ENCODE results near the gene GPR171.
A peak's percentile ranks its signal among the peaks of the same experiment; 100 is the strongest.

Gene GPR171

DNA sequence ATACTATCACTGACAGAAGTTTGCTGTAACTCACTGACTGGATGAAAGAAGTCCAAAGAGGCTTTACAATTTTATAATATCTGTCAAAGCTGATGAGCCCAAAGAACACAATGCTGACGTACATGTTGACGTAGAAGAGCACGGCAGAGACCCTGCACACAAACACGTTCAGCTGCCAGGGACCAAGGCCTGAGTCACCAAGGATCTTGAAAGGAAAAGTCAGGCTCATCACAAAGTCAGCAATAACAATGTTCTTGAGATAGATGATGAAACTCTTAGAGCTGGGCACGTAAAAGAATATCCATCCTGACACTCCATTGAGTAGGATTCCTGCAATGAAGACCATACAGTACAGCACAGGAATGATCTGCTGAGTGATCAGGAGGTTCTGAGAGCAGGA, 10.9 kb upstream of the GPR171 start:
- DNase-seq: peak; percentile 12

GRCh38 chr3:151213151-151213550, 10.1 kb upstream of the GPR171 start:
- DNase-seq: no peak

DNA sequence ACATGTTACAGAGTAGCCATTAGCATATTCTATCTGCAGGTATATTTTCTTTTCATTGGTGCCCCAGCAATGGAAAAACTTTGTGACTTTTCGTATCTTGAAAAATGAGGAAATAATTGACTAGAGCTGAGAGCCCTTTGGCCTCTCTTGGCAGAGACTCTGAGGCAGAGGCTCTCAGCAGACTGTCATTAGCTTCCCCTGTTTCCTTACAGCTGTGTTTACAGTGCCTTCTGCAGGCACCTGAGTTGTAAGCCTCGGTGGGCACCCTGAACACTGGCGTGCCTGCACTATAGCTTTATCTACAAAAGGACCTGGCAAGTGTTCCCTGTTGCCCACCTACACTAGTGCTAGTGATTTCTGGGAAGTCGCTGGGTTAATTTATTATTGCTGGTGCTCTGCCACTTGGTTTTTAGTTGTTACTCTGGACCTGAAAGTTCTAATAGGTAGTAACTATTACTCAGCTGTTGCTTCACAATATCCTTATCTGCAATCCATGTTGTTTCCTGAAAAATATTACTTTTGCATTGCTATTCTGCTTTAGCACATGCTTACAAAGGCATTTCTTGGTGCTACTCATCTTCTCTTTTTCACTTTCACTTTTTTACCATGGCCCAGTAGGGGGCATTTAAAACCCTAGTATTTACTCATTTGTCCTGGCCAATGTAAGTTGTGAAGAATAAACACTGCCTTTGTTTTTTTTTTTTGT, 7.8 kb upstream of the GPR171 start:
- no peak for DNase-seq

- DNase-seq: no peak
Observed at GRCh38 chr3:151209654-151210053, 6.6 kb upstream of the GPR171 start.

DNA sequence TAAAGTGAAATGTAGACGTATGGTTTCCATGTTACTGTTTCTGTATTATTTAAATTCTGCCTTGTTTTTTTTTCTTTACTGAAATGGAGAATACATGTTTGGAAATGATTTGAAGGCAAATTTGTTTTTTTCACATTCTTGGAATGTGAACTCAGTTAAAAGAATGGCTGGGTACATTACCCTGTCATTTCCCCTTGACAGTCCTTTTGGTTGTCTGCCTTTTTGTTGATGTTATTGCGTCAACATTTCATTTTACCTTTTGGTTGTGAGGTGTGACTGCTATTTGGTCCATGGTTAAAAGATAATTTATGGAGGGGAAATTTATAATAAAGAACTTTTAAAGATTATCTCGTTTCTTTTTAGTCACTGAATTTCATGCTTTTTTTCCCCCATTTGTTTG, 3.2 kb upstream of the GPR171 start:
- DNase-seq: no peak

- no peak for DNase-seq
Observed at GRCh38 chr3:151205482-151205881, 2.5 kb upstream of the GPR171 start.

GRCh38 chr3:151204530-151205402, 1.8 kb upstream of the GPR171 start:
- DNase-seq: no peak

DNA sequence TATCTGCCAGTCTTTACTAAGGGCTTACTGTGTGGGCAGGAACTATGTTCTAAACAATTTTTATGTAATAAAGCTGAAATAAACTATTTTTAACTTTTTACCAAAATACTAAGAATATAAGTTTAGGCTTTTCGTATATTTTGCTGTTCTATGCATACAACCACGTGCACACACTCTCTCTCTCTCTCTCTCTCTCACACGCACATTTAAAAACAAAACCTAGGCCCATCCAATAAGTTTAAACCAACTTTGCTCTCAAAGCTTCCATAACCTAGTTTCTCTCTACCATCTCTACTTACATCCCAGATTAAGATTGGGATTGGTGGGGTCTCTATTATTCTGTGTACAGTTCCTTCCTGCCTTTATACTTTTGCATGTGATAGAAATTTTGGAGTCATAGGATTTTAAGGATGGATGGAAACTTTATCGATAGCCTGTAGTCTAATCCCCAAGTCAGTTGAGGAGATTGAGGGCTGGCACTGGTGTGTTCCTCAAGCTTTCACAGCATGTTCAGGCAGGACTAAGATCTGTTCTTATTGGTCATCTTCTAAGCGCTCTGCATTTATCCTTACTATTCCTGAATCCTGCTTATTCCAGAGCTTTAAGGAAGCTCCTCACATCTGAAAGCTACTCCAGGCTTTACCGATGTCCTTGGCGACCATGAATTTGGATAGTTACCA, 1.8 kb downstream of the GPR171 start:
- DNase-seq: no peak

GRCh38 chr3:151200586-151200985, 2.4 kb downstream of the GPR171 start:
- no peak for DNase-seq

DNA sequence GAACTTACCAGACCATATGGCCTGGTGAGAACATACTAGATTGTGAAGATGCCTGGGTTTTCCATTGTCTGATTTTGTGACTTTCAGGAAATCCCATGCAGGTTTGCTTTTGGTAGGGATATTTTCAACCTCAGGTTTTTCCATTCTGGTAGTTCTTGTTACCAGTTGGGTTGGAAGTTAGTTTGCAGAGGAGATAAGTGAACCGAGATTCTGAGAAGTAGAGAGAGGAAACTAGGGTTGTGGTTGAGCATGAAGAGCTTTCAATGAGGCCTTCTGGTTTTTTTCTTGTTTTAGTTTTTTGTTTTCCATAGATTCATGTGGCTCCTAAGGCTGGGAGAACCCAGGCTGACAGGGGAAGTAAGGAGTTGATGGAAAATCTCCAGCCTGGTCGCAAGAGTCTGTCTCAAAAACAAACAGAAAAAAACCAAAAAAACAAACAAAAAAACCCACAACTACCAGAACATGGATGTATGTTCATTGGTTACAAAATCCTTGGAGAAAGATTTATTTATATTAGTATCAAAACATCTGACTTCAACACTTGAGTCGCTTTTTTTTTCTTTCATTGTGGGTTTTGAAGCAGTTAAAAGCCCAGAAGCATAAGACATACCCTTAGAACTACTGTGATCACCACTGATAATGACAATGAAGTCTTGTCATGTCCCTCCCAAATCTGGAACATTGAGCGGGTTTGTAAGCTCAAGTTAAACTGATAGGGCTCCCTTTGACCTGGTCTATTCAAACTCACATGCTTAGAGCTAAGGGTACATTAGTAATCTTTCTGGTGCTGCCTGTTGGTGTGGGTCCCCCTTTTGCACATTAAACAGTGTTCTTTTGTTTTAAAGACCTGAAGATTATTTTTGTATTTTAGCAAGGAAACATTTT, 3.2 kb downstream of the GPR171 start:
- DNase-seq: no peak

- no peak for DNase-seq
Observed at GRCh38 chr3:151198849-151199248, 4.2 kb downstream of the GPR171 start.

- peak; percentile 83 for DNase-seq
Observed at GRCh38 chr3:151197981-151198767, 4.8 kb downstream of the GPR171 start.

DNA sequence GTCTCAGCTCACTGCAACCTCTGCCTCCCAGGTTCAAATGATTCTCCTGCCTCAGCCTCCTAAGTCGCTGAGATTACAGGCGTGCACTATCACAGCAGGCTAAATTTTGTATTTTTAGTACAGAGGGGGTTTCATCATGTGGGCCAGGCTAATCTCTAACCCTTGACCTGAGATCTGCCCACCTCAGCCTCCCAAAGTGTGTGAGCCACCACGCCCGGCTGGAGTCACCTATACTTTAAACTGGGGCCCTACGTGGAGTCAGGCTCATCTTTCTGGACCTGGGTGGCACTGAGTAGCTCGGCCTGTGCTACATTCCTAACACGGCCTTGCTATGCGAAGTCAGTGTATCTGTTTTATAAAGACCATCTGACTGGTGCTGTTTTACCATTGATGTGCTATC, 5.8 kb downstream of the GPR171 start:
- DNase-seq: no peak

- DNase-seq: no peak
Observed at GRCh38 chr3:151196434-151196833, 6.6 kb downstream of the GPR171 start.

DNA sequence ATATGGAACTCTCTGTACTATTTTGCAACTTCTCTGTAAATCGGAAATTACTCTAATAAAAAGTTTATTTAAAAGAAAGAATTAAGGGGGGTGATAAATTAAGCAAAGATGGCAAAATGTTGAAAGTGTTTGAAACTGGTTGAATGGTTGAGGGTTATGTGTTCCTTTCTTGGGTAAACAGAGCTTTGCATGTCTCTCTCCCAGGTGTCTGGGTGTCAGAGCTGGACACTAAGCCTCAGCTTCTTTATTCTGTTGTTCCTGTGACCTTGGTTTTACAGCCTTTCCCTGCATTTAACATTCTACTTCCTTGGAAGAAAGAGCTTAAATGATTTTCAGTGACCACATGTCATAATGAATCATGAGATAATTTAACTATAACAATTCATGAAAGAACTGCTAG, 7.2 kb downstream of the GPR171 start:
- DNase-seq: no peak

DNA sequence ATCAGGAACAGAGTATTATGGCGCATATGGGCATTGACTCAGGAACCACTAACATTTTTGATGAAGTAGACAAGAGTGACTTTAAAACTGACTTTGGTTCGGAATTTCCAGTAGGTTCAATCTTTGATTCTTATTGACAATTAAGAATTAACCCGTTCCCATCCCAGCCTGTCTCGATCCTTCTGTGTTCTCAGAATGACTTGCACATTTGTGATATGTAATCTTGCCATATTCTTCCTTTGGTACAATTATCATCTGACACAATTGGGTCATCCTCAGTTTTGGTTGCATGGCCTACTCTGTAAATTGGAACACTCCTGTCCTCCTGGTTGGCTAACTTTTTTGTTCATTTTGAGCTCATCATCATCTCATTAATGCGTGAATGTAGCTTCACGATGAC, 10.5 kb downstream of the GPR171 start:
- no peak for DNase-seq

DNA sequence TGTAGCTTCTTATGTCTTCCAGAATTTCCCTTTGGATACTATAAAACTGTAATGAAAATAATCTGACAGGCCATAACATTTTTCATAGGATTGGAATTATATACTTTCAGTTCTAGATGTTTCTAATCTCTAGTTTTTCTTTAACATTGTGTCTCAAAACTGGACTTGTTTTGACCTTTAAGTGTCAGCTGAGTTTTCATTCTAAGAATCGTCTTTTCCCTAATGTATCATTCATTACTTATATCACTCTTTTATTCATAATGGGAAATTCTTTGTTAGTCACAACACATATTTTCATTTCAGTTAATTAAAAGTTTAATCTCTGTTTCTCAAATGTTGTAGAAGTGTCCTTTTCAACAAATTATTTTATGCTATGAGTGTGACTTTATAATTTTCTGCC, 11.9 kb downstream of the GPR171 start:
- no peak for DNase-seq

GRCh38 chr3:151183265-151183671, 19.7 kb downstream of the GPR171 start:
- DNase-seq: no peak

DNA sequence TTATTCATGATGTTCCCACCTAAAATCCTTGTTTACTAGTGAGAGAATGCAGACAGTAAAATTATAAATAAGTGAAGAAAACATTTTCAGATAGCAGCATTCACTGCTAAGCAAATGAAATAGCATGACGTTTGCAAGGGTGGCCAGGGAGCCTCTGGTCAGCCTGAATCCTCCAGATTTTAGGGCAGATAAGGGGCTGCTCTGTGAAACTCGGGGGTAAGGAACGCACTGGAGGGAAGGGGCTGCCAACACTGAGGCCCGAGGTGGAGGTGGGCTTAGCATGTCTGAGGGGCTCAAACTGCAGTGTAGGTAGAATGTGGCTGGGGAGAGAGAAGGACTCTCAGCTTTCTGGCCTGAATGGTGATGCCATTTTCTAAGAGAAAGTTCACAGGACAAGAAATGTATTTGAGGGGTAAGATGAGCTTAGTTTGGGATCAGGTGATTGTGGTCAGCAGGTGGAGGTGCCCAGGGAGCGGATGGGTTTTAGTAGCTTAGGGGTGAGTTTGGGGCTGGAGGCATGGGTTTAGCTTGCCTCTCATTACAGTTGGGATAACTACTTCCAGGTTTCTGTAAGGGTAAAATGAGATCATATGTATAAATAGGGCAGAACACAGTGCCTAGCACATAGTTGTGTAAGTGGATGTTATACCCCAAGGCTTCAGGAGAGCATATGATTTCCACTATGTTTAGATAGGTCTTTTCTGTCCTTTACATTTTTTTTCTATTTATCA, 20.5 kb downstream of the GPR171 start:
- DNase-seq: no peak

DNA sequence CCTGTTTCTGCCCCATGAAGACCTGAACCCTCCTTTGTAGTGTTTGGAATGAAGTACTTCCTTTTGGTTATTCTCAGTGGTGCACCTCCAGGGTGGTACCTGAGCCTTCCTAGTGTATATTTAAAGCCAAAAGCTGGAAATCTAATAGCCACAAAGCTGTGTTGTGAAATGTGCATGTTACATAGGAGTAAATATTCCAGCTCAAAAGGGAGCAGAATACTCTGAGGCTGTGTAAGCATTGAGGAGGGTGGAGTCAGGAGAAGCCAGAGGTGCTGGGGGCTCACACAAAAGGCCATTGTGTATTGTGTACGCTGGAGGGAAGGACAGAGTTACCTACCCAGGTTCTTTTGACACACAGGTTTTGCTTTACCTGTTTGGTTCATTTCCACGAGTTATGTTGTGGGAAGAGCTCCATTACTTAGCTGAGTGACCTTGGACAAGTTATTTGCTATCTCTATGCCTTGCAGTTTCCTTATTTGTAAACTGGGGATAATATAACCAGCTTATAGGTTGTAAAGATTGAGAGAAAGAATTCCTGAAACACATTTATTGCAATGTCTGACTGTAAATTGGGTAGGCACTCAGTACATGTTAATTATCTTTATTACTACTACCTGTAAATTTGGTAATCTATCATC, 24.7 kb downstream of the GPR171 start:
- DNase-seq: no peak

All from fibroblast of skin of abdomen (primary cell).